Stimulated activated CD8-positive, alpha-beta memory T cell treated with anti-CD3 and anti-CD28 coated beads, Interleukin-7, amount 100 ng/mL, for 4 hours (primary cell): ENCODE results near the gene GUCA2A.
A peak's percentile ranks its signal among the peaks of the same experiment; 100 is the strongest.

Experiments used
- DNase-seq, 2 donors: peaks; one replicate each; pipeline ENCODE4 v3.0.0-alpha.2; 2020; ENCODE audit warnings: low read depth in 2 of 2

The GUCA2A gene

DNA sequence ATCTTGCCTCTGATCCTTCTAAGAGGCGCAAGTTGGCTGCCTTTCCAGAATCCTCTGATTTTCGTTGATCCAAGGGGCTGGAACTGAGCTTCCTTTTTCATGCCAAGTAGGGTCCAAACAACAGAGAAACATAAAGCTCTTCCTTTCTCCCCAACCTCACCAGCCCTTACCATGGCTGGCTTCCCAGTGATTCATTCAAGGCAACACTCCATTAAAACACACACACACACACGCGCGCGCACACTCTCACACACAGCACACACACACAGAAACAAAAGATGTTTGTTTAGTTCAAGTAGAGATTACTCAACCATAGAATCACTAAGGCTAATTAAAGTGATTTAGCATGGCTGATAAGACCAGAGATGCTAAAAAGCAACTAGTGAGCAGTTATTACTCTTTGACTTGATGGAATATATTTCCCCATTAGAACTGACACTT is 13.0 kb upstream of the GUCA2A start:
- no peak for DNase-seq

DNA sequence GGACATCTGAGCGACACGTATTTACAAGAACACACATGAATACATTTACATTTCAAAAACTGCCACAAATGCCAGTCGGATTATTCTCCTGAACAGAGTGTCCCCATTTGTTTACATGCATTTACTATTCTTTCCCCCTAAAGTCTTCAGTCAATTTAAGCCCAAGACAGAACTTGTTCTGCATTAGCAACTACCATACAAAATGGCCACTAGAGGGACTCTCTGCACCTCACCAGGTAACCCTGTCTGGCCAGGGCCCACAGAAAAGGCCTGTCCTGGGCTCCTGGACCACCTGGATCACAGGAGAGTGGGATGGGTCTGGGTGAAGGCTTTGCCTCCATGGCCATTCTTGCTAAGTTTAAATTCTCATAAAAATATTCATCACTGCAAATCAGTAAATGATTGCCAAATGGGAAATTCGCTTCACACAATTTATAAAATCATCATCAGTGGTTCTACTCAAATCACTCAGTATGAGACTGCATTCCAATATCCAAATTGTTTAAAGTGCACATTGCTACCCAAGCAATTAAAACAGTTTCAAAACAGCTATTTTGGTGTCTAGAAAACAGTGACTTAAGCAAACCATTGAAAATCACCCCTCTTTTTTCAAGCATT is 12.5 kb upstream of the GUCA2A start:
- no peak for DNase-seq

DNA sequence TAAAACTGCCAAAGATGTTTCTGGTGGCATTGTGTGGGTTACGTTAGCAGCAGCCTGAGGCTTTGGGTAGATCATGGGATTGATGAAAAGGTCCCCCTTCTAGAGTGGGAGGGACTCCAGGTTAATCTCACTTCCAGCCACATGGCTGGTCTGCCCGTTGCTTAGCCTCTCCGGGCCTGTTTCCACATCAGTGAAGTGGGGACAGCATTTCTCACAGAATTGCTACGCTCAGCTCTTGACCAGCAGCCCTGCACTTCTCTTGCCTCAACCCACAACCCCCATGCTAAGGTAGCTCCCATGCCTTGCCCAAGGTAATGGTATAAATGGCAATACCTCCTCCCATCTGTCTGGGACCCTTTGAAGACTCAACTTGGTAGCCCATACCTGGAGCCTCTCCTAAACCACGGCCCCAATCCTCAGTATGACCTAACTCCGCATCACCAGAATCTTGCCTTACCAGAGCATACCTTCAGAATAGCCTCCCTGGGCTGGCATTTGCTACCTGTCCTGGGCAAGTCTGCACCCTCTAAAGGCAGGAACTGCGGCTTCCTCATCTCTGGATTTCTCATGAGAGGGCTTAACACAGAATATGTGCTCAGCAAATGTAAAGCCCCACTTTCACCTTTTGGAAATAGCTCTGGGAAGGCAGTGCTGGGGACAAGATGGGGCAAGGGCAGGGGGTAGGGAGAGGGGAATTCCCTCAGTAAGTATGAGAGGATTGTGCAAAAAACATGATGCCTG is 10.9 kb upstream of the GUCA2A start:
- no peak for DNase-seq

DNA sequence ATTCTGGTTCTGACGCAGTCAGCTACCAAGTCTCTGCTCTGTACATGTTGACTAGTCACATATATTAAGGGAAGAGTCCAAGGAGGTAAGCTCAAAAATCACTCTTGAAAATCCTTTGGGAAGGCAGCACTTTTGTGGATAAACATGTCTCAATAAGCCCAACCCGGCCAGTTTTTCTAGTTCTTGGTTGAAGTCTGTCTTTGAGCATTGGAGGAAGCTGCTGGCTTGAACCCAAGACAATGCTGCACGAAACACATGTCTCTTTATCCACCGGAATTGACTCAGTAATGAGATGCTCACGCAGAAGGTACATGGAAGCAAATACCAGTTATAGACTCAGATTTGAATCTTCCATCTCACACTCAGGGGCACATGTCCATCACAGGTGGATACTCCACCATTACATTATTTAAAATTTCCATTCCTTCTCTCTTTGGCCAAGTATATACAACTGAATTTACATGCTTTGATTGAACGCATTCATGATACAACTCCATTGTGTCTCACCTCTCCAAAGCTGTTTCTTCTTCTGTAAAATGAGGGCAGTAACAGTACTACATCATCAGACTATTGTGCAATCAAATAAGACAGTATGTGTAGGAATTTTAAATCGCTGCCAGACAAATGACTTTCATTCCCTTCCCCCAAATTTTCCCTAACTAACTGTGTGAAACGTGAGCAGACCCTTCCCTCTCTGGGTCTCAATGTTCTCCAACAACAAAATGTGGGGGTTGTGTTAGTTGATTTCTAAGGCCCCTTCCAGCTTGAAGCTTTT is 9.6 kb upstream of the GUCA2A start:
- DNase-seq: no peak

DNA sequence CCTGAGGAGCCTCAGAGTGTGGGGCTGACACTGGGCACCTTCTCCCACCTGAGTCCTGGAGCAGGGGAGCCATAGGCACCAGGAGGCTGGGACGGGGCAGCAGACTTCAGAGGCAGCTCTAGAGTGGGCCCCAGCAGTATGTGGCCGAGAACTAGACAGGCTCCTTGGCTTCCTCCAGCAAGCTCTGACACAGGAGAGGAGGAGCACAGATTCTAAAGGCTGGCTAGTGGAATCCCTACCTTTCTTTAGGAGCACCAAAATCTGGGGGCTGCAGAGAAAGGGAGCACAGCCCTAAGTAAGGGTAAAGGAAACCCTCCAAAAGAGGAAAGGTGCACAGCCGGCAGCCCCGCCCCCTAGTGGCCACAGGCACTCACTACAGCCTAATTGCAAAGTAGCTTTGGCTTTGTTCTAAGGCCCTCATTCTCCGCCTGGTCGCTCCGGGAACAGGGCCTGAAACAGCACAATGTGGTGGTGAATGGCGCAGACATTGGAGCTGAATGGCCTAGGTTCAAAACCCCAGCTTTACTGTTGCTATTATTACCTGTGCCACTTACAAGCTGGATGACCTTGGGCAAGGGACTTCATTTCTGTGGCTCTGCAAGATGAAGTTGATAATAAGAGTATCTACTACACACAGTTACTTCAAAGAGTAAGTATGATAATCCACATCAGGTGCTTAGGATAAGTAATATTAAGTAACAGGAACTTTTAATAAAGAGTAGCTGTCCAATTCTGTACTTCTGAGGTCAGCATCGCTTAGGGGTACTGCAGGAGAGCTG is 8.8 kb upstream of the GUCA2A start:
- DNase-seq: peak; percentile 56 to 57

DNA sequence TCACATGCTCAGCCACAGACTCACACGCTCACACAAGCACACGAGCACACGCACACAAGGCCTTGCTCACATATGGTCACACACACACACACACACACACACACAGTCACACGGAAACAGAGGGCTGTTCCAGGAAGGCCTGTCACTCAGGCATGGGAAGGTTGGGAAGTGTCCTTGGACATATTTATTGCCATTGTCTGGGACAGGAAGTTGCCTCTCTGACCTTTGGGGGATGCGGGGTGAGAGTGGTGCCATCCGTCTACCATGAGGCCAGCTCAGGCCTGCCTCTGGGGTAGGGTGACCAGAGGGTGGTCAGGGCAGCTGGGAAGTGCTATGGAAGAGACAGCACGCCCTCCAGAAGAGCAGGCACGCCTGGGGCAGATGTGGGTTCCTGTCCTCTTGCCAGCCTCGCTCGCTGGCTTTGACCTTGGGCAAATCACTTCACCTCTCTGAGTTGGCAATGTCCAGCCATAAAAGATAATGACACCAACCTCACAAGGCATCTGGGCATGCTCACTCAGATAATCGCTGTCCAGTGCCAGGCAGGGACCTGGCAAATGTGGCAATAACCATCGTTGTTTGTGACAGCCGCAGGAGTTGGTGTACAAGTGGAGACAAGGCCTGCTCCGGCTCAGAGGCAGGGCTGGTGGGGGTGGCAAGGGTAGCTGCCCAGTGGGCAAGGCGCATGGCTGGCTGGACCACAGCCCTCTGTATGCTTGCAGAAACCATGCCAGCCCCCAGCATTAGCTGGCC is 8.0 kb upstream of the GUCA2A start:
- no peak for DNase-seq

DNA sequence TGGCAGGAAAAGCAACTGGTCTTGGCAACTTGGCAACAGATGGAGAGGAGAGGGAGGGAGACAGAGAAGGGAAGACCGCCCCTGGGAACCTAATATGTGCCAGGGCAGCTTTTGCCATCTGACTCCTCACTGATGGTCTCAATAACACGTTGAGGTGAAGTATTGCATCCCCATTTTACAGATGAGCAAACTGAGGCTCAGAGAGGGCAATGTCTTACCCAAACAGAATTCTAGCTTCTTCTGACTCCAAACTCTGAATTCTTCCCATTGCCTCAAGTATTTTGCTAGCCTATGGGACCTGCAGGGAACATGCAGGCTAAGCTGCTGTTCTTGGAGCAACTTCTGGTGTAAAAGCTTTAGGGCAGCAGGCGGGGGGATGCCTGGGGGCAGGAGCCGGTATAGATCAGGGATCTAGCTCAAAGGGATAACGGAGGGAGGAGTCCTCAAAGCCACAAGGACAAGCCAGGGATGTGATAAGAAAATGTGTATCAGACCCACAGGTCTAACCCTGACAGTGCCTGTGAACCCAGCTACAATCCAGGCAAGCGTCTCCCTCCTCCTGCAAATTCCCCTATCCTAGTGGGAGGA is 7.2 kb upstream of the GUCA2A start:
- DNase-seq: no peak

DNA sequence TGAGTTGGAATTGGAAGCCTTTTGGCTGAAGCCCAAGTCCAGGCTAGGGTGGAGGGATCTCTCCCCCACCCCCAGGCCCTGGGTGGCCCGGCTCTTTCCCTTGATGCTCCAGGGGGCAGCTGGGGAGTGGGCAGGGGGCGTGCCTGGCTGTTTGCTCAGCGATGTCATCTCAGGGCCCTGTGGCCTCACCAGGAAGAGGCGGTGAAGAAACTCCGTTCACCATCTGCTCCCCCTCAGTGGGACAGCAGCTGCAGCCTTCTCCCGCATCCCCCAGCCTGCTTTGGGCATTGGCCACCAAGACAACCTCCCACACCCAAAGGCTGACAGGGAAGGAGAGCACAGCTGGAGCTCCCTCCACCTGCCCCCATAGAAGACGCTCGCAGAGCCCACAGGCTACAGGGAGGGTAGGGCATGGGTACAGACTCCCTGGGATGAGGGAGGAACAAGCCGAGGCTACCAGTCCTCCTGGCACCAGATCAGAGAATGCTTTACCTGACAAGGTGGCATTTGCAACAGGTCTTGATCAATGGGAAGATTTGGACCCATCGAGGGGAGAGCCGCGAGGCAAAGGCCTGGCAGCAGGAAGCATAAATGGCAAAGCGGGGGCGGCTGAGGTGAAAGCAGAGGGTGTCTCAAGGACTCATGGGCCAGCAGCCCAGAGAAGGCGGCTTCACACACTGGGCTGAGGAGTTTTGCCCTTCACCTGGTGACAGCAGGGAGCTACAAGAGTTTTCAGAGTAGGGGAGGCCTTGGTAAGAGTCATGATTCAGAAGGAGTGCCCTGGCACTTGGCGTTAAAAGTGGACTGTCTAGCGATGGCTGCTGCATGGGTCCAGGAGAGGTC is 6.5 kb upstream of the GUCA2A start:
- no peak for DNase-seq

DNA sequence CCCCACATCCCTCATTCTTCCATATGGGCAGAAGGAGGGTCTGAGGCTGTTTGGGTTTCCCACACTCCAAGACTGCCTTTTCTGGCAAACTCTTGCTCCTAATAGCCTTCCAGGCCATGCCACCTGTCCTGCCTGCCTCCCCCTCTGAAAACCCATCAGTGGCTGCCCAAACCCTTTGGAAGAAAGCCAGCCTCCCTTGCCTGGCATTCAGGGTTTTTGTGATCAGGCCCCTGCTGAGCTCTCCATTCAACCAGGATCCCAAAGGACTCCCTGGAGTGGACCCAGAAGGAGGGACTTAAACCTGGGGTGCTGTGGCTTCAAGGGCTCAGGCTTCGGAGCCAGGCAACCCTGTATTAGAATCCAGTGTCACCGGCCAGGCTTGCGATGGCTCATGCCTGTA is 4.2 kb upstream of the GUCA2A start:
- DNase-seq: no peak

DNA sequence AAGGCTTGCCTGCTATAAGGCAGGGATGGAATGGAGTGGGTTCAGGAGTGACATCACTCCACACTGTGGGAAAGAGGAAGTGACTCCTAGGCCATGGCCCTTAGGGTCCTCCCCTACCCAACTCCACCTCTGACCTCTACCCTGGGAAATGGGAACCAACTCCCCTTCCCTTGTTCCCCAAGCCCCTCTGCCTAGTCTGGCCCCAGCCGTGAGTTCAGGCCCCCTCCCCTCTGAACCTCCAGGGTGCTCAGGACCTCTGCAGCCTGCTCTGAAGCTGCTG is 3.8 kb upstream of the GUCA2A start:
- no peak for DNase-seq

DNA sequence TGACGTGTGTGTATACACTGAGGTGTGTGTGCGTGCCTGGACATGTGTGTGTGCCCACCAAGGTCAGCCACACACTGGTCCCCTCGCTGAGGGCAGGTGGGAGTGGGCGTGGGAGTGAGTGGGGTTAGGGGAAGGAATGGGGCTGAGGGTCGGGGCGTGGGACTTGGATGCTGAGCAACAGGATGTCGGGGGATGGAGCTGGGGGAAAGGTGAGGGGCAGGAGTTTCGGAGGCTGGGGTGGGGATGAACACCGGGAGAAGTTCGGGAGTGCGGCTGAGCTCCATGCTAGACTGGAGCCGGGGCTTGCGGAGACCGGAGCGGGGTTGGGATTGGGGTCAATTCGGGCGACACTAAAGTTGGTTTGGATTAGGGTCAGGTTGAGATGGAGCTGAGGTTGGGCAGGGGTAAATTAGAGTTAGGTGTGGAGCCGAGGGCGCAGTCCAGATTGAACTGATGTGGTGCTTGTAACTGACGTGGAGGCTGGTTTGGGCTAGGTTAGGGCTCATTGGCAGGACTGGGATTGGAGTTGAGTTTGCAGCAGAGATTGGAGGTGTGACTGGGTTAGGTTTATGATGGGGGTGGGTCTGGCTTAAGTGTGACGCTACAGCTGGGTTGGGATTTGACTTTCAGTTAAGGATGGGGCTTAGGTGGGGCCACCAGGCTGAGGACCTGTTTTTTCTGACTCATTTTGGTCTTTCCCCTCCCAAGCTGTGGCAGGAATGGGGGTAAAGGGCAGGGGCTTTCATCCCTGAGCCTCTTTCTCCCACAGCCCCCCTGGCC is 3.3 kb upstream of the GUCA2A start:
- DNase-seq: no peak

DNA sequence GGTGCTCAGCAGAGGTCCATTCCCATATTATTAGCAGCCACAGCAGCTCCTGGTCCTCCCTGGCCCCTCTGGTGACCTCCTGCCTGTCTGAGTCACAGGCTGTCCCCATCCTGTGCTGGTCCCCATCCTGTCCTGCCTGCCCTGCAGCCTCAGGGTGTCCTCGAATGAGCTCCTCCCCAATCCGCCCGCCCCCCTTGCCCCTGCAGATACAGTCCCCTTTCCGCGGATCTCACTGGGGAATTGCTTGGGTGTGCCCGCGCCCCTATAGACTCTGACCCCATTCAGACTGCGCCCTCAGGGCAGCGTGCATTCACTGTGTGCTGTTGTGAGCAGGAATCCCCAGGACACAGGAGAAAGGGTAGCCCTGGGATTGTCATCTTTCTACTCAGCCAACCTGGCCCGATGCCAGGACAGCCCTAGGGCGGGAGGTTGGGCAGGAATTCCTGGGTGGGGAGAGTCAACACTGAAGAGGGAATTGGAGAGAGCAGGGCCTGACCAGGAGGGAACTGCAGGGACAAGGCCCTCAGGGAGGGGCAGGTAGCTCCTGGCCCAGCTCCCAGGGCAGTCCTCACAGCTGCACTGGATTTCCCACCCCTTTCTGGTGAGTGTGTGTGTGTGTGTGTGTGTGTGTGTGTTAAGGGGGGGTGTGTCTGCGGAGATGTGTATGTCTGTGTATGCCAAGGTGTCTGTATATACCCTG is 1.1 kb upstream of the GUCA2A start:
- no peak for DNase-seq

DNA sequence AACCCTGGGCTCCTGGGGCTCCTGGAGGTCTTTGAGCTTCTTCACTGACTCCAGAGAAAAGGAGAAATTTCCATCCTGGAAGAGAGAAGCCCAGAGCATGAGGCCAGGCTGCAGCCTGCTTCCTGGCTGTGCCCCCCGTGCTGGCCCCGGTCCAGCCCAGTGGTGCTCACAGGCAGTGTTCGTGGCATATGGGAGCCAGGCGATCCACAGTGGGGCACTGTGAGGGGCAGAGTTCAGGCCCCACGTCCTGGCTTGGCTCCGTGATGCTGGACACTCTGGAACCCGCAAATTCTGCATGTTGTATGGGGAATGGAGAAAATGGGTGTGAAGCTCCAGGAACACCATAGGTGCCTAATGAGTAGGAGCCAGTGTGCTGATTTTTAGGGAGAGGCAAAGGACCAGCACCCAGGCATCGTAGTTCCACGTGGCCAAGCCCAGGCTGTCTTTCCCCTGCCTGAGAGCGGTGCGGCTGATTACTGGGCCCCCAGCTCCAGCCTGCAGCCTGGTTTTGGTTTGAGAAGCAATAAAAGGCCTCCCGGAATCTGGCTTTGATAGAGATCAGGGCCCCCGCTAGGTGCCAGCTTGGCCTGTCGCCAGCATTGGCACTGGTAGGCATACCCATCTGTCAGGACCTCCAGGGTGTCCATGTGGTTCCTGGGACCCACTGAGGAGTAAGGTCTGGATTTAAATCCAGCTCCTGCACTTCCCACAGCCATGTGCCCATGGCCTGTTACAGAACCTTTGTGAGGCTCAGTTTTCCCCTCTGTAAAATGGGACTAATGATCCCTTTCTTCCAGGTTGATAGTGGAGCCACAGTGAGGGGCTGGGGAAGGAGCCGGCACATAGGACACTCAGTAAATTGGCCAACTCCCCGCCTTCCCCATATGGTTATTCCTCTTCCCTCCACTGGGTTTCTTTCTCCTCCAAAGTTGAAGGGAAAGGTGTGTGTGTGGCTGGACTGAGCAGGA is 725 bp downstream of the GUCA2A start:
- no peak for DNase-seq

DNA sequence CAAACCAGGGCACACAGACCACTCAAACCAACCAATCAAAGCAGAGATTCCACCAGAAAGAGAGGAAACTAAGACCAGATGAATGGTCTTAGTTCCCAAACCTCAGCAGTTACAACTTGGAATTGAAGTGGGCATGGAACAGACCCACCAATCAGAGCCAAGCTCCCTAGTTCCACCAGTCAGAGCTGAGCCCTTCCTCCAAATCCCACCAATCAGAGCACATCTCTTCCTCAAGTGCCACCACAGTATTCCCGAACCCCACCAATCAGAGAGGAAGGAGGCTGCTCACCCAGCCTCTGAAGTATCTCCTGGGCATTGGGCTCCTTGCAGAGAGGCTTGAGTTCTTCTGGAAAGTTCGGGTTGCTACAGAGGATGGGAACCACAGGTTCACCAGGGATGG is 1.4 kb downstream of the GUCA2A start:
- DNase-seq: no peak

DNA sequence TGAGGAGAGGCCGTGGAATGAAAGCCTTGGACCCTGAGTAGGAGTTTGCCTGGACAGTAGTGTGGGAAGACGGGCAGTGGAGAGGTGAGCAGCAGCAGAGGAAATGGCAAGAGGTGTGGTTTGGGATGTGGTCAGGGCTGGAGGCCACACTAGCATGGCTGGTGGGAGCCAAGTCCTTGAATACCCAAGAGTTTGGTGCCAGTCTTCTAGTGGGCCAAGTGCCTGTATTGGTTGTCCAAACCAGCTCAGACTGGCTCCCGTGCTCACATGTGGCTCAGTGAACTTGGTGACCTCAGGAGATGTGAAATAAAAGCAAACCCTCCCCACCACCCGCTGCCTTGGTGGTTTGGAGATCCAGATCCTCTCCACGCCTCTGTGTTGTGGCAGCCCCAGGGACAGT is 2.4 kb downstream of the GUCA2A start:
- DNase-seq: no peak

DNA sequence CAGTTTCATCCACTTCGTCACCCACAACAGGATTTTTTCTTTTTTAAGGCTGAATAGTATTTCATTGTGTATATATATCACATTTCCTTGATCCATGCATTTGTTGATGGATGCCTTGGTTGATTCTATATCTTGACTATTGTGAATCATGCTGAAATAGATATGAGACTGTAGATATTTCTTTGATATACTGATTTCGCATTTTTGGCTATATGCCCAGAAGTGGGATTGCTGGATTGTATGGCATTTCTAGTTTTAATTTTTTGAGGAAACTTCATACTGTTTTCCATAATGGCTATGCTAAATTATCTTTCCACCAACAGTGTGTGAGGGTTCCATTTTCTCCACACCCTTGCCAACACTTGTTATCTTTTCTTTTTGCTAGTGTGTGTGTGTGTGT is 6.4 kb downstream of the GUCA2A start:
- DNase-seq: no peak

DNA sequence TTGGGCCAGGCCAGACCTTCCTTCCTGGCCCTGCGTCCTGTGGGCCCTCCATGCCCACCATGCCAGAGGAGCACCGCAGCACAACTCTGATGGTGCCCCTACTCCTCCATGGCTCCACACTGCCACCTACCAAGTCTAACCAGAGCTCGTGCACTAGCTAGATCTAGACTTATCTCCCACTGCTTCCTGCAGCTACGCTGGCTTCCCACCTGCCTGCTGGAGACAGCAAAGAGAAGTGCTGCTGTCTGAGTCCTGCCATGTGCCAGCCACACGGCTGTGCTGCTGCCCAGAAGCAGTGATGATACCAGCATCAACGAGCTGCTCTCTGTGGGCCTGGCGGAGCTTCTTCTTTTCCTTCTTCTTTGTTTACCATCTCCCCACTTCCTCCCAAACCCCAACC is 6.9 kb downstream of the GUCA2A start:
- no peak for DNase-seq

DNA sequence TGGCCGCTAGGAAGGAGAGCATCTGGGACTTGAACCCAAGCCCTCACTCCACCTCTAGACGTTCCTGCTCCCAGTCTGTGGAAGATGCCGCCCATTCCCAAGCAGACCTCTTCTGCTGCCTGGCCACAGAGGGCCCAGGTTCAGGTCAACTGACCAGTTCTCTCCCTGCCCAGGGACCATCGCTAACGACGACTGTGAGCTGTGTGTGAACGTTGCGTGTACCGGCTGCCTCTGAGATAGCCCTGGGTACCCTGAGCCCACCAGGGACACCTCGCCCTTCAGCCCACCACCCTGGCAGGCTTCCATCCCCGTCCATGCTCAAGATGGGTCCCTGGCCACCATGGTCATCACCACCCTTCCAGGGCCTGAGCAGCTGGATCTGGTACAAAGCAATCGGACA is 9.2 kb downstream of the GUCA2A start:
- DNase-seq: no peak
